C1 segment of cervical spinal cord (tissue), 14 donors: ENCODE results near the gene RTKN.
"Not testable (repeated sequence)": the region's sequence is repeated elsewhere in the genome, so short reads cannot be mapped to it uniquely, and the experiment has no call there.

ENCODE experiments used
- DNase-seq, 14 donors: peaks; one replicate each; lab custom pipeline; 2025; lab: John Stamatoyannopoulos, UW

RTKN gene

DNA sequence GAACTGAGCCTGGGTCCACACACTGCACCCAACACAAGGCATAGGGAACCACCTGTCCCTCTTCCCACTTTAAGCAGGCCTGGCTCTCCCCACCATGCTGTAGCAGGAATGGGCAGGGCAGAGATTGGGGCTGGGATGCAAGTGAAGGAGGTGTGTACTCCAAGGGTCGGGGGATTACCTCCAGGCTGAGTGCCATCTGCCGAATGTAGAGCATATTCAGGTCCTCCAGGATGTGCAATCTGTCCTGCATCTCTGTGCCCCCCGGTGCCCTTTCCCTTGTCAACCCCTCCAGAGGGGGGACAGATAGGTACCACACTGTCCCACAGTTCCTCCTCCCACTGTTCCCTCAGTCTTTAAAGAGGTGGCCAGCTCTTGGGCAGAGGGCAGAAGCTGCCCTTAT is 2.4 kb downstream of the RTKN start:
- no peak for DNase-seq

GRCh38 chr2:74438248-74438647 is 3.5 kb downstream of the RTKN start:
- DNase-seq, result no peak

DNA sequence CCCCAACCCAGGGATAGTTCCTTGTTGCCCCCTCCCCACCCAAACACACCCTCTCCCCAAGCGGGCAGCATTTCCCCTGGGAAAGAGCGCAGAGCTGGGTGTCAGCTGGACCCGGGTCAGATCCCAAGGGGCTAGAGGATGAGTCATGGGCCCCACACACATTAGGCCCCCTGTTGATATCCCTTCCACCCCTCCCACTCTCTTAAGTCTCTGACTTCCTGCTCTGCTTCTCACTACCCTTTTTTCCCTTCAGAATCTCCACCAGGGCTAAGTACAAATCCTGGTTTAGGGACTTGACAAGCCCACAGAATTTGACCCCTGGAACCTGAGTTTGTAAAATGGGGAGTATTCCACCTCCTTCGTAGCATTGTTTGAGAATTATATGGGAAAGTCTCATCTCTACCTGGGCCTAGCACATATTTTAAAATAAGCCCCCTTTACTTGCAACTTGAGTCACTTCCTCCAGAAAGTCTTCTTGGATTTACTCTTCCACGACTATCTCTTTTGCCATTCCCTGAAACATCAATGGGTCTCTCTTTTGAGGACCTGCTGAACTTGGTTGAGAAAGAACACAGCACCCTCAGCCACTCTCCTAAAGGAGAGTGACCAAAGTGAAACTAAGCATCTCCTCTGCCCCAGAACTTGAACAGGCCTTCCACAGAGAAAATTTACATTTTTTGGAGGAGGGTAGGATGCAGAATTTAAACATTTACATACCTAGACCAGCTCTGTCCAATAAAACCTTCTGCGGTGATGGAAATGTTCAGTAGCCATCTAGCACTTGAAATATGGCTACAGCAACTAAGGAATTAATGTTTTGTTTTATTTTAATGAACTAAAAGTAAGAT is 4.7 kb downstream of the RTKN start:
- no peak for DNase-seq

DNA sequence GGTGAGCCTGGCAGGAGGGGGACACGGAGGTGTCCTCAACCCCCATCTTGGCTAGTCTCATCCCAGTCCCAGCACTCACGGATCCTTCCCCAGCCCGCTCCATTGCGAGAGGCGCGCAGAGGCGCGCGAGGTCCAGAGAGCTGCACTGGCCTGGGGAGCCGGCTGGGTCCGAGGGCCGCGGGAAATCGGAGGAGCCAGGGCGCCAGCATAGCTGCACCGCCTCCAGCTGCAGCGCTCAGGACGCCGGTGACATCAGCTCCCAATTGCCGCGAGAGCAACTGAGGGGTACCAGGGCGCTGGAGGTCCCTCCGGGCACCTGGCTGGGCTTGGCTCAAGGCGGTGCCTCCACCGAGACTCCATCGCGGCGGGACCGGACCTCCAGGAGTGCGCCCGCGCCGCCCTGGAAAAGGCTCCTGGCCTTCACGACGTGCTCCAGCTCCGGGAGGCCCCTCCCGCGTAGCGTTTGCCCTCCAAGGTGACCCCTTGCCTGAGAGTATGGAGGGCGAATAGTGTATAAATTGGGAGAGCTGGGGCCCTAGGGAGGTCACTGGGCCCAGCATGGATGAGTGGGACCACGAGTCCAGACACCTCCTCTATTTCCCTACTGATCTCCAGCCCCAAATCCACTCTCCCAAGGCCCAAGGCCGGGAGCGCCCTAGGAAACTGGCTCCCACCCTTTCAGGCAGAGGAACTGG is 5.5 kb downstream of the RTKN start:
- no peak for DNase-seq

GRCh38 chr2:74430502-74430901 is 11.2 kb downstream of the RTKN start:
- DNase-seq, result no peak

DNA sequence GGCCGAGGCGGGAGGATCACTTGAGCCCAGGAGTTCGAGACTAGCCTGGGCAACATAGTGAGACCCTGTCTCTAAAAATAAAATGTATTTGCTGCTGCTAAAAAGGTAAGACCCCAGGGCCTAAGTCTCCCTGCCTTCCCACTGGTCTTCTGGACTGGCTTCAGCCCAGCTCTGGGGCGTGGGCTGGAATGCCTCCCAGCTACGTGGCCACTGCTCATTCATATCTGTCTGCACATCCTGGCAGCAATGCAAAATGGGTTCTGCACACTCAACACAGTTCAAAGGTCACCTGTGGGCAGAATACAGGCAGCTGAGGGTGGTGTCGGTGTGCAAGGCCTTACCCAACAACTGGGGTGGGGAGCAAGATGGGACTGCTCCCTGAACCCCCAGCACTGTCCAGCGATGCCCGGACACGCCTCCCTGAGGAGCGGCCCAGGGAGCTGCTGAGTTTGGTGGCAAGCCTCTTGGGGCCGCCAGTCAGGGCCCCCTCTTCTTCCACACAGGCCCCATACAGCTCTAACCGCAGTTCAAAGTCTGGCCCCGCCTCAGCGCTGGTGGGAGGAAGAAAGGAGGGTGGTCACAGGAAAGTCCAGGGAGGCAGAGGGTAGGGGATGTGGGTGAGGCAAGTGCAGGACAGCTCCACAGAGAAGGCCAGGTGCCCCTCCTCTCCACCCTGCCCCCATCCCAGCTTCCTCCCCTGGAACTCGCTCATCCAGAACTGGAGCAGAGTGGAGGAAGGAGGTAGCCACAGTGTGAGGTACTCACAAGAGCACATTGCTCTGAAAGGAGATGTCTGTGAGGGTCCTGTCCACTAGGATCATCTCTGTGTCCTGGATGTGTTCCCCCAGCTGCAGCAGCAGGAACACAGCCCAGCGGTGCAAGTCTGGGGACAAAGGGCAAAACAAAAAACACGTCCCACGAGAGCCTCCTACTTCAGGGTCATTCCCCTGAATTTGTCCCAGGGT is 12.0 kb downstream of the RTKN start:
- no peak for DNase-seq

DNA sequence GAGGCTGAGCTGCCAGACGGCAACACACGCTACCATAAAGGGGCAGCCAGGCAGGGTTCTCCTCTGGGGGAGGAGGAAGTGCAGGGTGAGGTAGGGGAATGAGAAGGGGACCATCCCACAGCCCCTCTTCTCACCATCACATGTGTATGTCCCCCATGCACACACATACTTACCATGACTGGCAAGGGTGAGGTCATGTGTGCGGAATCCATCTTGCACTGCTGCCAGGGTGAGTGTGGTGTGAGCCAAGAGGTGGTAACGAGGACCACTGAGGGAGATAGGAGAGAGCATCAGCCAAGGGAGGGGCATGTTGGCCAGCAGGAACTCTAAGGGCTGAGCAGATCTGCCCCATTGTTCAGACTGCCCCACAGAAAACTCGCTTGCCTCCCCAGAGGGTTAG is 13.1 kb downstream of the RTKN start:
- DNase-seq, result no peak

DNA sequence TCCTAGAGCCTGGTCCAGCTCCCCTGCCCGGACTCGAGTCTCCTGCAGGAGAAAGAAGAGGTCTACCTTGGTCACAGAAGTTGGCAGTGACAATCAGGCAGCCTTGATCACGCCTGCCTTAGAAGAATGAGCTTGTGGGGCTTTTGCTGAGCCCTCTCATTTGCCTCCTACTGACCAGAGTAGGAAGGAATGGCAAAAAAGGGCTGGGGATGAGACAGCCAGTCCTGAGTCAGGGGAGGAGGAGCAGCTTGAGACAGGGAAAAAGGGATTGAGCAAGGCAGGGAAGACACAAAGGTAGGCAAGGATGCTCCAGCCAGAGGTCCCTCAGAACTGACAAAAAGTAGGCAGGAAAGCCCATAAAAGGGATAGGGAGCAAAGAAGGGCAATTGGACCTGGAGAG is 14.2 kb downstream of the RTKN start:
- no peak for DNase-seq

DNA sequence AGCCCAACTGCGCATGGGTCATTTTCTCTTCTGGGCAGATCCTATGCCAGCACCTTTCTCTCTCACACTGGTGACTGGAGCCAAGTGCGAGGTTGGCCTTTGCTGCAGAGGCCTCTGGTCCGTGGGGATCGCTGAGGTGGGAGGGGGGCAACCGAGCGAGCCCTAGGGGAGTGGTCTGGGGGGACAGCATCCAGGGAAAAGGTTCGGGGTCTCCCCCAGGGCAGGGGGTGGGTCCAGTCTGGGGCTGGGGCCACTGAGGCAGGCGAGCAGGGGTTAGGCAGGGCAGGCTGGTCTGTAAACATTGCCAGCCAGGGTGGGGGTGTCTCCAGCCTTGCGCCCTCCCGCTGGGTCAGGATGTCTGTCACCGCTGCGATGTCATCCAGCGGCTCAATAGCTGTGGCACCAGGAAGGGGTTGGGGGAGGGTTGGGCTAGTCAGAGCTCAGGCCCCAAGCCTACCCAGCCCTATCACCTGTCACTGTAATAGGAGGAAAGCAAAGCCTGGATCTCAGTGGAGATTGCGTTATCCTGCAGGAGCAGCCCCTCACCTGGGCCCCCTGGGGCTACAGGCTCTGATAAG is 15.5 kb downstream of the RTKN start:
- no peak for DNase-seq

DNA sequence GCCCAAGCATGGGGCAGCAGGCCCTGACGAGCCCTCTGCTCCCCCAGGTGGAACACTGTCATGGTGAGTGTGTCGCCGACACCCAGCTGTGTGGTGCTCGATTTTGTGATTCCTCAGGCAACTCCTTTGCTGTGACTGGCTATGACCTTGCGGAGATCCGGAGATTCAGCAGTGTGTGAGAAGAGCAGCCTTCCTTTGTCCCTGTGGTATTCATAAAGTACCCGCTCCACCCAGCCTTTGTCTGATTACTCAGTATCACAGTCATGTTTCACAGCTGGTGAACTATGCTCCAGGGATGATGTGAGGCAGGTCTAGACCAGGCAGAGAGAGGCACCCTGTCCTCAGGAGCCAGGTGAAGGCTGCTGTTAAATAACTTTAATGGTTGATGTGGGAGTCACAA is 16.2 kb downstream of the RTKN start:
- no peak for DNase-seq

GRCh38 chr2:74424995-74425406 is 16.7 kb downstream of the RTKN start:
- no peak for DNase-seq

DNA sequence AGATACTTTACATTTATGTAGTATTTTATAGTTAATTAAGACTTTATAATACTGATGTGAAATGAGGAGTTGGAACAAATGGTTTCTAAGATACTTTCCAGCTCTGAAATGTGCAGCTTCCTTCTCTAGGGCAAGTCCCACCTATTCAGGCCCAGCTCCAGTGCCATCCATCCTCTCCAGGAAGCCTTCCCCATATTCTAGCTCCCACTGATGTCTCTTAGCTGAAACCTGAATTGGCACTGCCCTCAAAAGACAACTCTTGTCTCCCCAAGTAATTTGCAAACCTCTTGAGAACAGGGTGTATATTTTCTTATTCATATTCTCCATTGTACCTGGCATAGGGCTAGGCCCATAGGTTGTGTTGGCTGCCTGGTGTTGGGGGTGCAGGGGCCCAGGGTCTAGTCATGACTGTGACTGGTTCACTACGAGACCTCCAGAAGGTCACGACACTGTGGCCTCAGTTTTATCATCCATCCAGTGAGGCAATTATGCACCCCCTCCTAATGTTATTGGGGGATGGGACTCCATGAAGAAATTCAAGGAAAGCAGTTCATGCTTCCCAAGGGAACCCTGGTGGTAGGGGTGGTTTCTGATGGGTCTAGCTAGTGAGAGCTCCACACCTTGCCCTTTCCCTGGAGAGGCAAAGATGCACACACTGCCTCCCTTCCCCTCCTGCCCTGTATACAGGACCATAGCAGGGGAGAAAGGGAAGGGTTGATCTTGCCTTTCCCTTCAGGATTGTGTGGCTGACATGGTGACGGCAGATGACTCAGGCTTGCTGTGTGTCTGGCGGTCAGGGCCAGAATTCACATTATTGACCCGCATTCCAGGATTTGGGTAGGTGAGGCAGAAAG is 17.4 kb downstream of the RTKN start:
- DNase-seq, result no peak

GRCh38 chr2:74423231-74424095 is 18.3 kb downstream of the RTKN start:
- no peak for DNase-seq

GRCh38 chr2:74421221-74421870 is 20.4 kb downstream of the RTKN start, which contains the start of the genes C2orf81 and WDR54:
TSS of gene C2orf81 (minus strand) at chr2:74421619. CDS start at chr2:74421560, 59 bp downstream.
TSS of gene WDR54 (plus strand) at chr2:74421730. CDS start at chr2:74422154, 424 bp downstream.
- peak in 9 of 14 donors; percentile 18 to 89 (median 42) for DNase-seq

DNA sequence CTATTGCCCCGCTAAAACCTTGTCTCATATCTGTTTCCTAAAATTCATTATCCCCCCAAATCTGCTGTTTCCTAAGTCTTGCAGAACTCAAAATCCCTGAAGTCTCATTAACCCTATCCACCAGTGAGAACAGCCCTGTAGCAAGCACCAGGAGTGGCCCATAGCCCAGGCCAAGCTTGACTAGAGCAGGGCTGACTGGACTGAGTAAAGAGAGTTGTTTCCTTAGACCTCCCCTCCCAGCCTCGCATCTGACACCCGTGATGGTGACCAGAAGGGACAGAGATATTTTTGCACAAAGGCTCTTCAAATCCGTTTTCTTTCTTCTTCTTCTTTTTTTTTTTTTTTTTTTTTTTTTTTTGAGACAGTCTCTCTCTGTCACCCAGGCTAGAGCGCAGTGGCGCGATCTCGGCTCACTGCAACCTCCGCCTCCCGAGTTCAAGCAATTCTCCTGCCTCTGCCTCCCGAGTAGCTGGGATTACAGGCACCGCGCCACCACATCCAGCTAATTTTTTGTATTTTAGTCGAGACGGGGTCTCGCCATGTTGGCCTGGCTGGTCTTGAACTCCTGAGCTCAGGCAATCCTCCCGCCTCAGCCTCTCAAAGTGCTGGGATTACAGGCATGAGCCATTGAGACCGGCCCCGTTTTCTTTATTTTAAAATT is 21.2 kb downstream of the RTKN start:
- not testable (repeated sequence) for DNase-seq

DNA sequence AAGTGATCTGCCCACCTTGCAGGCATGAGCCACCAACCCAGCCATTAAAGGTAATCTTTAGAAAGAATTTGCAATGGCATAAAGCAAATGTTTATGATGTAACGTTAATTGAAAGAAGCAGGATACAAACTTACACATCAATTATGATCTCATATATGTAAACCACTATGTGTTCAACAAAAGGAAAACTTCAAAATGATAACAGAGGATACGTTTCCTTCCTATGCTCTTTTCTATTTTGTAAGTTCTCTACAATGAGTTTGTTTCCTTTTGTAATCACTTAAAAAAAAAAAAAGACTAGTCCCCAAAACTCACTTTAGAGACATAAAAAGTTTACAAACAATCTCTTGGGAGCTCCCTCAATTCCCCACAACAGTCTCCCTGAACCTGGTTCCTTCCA is 21.7 kb downstream of the RTKN start:
- DNase-seq, result no peak

- DNase-seq, result no peak
Observed at GRCh38 chr2:74419345-74419744, 22.4 kb downstream of the RTKN start.

DNA sequence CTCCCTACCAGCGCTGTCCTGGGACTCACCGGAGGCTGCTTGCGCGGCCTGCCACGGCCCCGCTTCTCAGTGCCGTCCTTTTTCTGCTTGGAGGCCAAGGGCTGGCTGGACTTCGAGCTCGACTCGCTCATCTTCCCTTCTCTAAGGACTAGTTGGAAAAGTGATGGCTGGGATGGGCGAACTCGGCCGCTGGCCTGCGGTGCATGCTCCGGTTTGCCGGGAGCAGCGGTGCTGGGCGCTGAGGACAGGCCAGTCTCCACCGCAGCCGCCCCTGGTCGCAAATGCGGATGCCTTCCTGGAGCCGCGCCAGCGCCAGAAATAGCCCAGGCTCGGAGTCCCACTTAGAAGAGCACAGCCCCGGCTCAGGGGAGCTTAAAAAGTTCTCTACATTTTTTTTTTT is 23.4 kb downstream of the RTKN start:
- no peak for DNase-seq
